Suppressor macrophage treated with lipopolysaccharide for 4 hours (primary cell): ENCODE data around the gene APBA2.

ENCODE experiments used
- DNase-seq: peaks from one replicate; pipeline ENCODE4 v3.0.0-alpha.2; 2020

APBA2 gene

DNA sequence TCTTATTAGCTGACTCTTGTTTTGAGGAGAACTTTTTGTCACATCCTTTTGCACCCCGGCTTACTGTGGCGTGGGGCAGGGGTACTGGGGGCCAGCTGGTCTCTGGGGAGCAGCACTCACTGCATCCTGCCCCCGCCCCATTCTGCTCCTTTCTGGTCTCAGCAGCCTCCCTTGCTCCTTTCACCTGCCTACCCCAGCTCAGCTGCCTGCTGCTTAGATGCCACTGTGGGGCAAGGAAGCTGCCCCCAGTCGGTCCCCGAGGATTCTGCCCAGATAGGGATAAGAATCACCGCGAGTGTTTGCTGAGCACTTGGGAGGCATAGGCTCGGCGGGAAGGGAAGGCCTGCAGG is 32.0 kb downstream of the APBA2 start:
- DNase-seq, result no peak

GRCh38 chr15:28918141-28918983 is 32.6 kb downstream of the APBA2 start:
- DNase-seq, result peak; percentile 2

DNA sequence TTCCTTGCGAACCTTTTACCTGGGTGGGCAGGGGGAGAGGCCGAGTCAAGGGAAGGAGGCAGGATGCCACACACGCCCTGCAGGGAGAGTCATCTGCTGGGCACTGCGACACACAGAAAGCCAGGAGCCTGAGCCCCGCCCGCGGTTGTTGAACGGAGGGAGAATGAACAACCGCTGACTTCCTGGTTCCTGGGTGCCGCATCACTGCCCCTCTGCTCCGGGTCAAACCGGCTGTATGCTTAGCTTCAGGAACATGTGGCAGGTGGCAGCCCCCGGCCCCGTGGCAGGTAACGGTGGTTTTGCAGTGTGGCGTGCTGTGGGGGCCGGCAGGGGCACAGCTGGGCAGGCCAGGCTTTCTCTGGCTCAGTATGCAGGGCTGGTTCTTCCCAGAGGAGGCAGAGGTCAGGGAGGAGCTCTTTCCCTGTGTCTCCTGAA is 33.4 kb downstream of the APBA2 start:
- DNase-seq, result no peak

GRCh38 chr15:28919679-28920655 is 34.2 kb downstream of the APBA2 start:
- DNase-seq, result no peak

DNA sequence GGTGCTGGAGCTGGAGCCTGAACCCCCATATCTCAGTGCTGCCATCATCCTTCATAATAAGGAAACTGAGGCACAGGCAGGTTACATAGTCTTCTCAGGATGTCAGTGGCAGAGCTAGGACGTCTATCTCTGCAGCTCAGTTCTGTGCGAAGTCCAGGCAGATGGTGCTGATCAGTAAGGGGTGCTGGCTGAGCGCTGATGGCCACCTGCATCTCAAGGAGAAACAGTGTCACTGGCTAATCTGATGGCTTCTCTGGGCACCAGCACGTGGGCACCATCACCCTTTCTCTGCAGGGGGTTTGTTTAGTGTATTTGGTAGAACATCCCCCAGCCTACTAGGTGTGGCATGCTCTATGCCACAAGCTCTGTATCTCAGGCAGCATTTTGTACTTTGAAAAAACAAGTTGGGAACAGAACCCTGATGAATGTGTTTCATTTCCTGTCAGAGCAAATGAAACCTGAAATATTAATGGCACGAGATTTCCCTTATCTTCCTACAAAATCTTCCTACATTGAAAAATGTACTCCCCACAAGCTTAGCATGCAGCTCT is 35.1 kb downstream of the APBA2 start:
- no peak for DNase-seq

- no peak for DNase-seq
Measured at GRCh38 chr15:28921336-28921735, 35.6 kb downstream of the APBA2 start.

- no peak for DNase-seq
Measured at GRCh38 chr15:28921919-28922706, 36.3 kb downstream of the APBA2 start.

DNA sequence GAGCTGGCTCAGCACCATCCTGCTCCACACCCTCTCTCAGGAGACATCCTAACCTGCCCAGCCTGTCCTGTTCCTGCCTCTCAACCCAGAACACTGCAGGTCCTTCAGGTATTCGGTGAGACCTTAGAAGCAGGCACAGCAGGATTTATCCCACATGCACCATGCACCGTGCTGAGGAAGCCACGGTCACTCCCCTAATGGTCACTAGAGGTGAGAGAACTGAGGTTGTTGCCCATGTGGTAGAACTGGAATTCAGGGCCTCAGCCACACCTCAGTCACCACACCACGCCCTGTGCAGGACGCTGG is 36.9 kb downstream of the APBA2 start:
- no peak for DNase-seq

- no peak for DNase-seq
Measured at GRCh38 chr15:28923726-28924280, 38.0 kb downstream of the APBA2 start.

DNA sequence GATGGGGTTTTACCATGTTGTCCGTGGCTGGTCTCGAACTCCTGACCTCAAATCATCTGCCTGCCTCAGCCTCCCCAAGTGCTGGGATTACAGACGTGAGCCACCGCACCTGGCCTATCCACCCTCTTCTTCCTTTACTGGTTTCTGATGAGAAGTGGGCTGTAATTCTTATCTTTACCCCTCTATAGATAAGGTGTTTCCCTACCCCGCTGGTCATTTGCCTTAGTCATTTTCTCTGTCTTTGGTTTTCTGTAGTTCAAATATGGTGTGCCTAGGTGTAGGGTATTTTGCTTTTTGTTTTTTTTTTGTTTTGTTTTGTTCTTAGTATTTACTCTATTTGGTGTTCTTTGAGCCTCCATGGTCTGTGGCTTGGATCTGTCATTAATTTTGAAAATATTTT is 41.3 kb downstream of the APBA2 start:
- no peak for DNase-seq

GRCh38 chr15:28929200-28929599 is 43.4 kb downstream of the APBA2 start:
- DNase-seq, result no peak

- DNase-seq, result no peak
Measured at GRCh38 chr15:28930011-28930410, 44.2 kb downstream of the APBA2 start.

GRCh38 chr15:28930476-28931291 is 44.9 kb downstream of the APBA2 start:
- DNase-seq, result no peak

DNA sequence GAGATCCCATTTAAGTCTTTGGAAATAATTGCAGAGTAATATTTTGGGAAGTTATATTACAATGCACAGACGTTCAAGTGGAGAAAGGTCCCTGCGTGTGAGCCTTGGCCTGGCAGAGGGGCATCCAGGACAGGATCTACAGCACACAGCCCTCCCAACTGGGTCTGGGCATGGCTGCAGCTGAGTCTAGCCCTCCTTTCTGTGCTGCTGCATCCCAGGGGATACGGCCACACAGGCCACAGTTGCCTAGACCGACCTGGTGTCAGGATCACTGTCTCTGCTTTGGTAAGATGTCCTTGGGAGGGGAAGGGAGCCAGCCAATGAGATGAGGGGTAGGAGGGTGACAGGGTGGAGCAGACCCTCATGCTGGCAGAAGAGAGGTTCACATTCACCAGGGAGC is 46.1 kb downstream of the APBA2 start:
- DNase-seq, result no peak

GRCh38 chr15:28932361-28932760 is 46.6 kb downstream of the APBA2 start:
- no peak for DNase-seq

DNA sequence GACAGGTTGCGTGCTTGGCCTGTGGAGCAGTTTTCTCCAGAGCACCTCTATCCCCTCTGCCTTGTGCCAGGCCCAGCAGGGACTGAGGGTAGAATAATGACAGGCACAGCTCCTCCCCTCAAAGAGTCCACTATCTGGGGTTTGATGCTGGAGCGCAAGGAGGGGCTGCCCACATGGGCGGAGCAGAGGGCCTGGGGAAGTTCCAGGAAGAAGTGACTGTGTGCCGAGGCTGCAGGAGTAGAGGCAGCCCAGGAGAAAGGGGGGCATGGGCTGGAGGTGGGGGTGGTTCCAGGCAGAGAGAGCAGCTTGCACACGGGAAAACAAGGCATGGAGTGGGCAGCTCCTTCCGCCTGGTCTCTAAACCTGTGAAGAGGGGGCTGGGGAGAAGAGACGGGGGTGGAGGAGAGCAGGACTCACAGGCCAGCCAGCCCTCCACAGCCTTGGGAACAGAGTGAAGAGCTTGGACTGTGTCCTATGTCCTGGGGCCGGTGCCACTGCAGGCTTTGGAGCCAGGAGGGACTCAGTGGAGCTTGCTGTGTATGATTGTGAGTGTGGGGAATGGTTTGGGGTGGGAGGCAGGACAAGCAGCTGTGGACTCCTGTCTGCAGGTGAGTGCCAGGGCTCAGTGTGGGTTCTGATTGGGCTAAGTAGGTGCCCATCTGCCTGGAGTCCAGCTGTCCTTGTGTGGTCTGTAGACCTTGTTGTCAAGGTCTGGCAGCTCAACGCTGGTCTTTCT is 48.1 kb downstream of the APBA2 start:
- no peak for DNase-seq

- no peak for DNase-seq
Measured at GRCh38 chr15:28934645-28935044, 48.9 kb downstream of the APBA2 start.

- no peak for DNase-seq
Measured at GRCh38 chr15:28935316-28935715, 49.5 kb downstream of the APBA2 start.

- DNase-seq, result no peak
Measured at GRCh38 chr15:28936081-28936480, 50.3 kb downstream of the APBA2 start.

DNA sequence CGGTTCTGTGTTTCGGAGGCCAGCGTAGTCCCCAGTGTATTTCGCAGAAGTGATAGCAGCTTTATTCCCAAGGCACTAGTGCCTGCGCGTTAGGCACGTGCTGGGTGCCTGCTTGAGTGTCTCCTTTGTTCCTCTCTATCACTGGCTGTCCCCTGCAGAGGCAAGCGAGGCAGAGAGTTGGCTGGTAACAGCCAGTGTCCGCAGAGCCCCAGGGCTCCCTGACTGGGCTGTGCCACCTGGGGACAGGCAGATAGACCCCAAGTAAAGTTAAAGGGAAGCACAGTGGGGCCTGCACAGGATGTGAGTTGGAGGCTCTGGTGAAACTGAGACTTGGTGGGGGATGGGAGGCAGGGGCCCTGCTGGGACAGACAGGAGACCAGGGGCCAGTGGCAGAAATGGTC is 50.7 kb downstream of the APBA2 start:
- no peak for DNase-seq

- DNase-seq, result no peak
Measured at GRCh38 chr15:28937271-28937670, 51.5 kb downstream of the APBA2 start.
